KMS-11 (cell line): Measurements from ENCODE around the gene ZBTB18.

Source experiments
- H2AFZ ChIP-seq: fragments of 200-600 bp; sonication (generic); 2 replicates; pipeline ENCODE4 v1.6.1; 2016; ENCODE audit warnings: antibody characterized with exemption, mixed run types, low read depth
- H3K27ac ChIP-seq: fragments of 200-600 bp; sonication (generic); 2 replicates; pipeline ENCODE4 v1.6.1; 2016; ENCODE audit warnings: mild to moderate bottlenecking, mixed run types
- H3K27me3 ChIP-seq: fragments of 200-600 bp; sonication (generic); 2 replicates; pipeline ENCODE4 v1.6.1; 2017; ENCODE audit warnings: mild to moderate bottlenecking, low read depth, mixed run types, moderate library complexity; ENCODE audit not compliant: insufficient read depth
- H3K36me3 ChIP-seq: fragments of 200-600 bp; sonication (generic); 2 replicates; pipeline ENCODE4 v1.6.1; 2017; ENCODE audit warnings: mild to moderate bottlenecking, mixed run types; ENCODE audit not compliant: insufficient read depth
- H3K4me1 ChIP-seq: fragments of 200-600 bp; sonication (generic); 2 replicates; pipeline ENCODE4 v1.6.1; 2016; ENCODE audit warnings: mild to moderate bottlenecking, low read depth, mixed run types; ENCODE audit not compliant: poor library complexity, severe bottlenecking
- H3K4me2 ChIP-seq: fragments of 200-600 bp; sonication (generic); 2 replicates; pipeline ENCODE4 v1.7.0; 2016; ENCODE audit warnings: mild to moderate bottlenecking, mixed run types
- H3K4me3 ChIP-seq: fragments of 200-600 bp; sonication (generic); IDR thresholded peaks from 2 replicates; pipeline ENCODE4 v1.6.1; 2017; ENCODE audit warnings: low read depth, low read length, mixed read lengths; ENCODE audit not compliant: insufficient read depth
- H3K79me2 ChIP-seq: fragments of 200-600 bp; sonication (generic); 2 replicates; pipeline ENCODE4 v1.6.1; 2016; ENCODE audit warnings: low read depth, mixed run types; ENCODE audit not compliant: insufficient read depth
- H3K9ac ChIP-seq: fragments of 200-600 bp; sonication (generic); 2 replicates; pipeline ENCODE4 v1.6.1; 2016; ENCODE audit warnings: mild to moderate bottlenecking, mixed run types
- H4K20me1 ChIP-seq: fragments of 200-600 bp; sonication (generic); 2 replicates; pipeline ENCODE4 v1.6.1; 2016; ENCODE audit warnings: mild to moderate bottlenecking, mixed run types; ENCODE audit not compliant: insufficient read depth
- TF ChIP-seq, protein P1 (sequence below): fragments of 200-600 bp; sonication (generic); conservative IDR thresholded peaks from 2 replicates; pipeline ENCODE4 v1.6.1; 2017; ENCODE audit warnings: low read depth, mild to moderate bottlenecking, antibody characterized with exemption, low read length, moderate library complexity, mixed read lengths

The ZBTB18 gene

DNA sequence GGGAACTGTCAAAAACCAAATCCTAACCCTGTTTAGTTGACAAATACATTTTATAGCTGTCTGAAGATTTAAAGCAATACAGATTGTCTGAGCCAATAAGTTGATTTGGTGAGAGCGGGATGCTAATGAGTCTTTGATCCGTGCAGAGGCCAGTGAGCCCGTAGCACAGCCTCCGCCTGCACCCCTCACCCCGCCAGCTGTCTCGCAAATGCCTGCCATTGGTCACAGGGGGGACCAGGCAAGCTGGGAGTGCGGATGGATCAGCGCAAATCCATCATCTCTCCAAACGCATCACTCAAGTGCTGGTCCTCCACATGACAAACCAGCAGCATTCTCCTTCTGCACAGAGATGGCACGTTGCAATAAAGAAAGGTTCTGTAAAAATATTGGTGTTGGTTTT lies 51.0 kb downstream of the ZBTB18 start:
- Histone ChIP-seq H2AFZ (no peak overlapping the region), H3K4me1 (no peaks in the 10 kb centered on the region), H3K4me3 (no peak overlapping the region), H3K79me2 (no peaks in the 10 kb centered on the region), H3K27me3 (no peaks in the 10 kb centered on the region), H3K9ac (no peak overlapping the region), H3K4me2 (no peak overlapping the region), H3K27ac (no peak overlapping the region), H3K36me3 (no peaks in the 10 kb centered on the region), H4K20me1 (no peaks in the 10 kb centered on the region)
- TF ChIP-seq, protein P1, sequence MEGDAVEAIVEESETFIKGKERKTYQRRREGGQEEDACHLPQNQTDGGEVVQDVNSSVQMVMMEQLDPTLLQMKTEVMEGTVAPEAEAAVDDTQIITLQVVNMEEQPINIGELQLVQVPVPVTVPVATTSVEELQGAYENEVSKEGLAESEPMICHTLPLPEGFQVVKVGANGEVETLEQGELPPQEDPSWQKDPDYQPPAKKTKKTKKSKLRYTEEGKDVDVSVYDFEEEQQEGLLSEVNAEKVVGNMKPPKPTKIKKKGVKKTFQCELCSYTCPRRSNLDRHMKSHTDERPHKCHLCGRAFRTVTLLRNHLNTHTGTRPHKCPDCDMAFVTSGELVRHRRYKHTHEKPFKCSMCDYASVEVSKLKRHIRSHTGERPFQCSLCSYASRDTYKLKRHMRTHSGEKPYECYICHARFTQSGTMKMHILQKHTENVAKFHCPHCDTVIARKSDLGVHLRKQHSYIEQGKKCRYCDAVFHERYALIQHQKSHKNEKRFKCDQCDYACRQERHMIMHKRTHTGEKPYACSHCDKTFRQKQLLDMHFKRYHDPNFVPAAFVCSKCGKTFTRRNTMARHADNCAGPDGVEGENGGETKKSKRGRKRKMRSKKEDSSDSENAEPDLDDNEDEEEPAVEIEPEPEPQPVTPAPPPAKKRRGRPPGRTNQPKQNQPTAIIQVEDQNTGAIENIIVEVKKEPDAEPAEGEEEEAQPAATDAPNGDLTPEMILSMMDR: no peak

- Histone ChIP-seq H3K79me2 (no peaks in the 10 kb centered on the region), H3K27ac (no peak overlapping the region), H3K9ac (no peak overlapping the region), H2AFZ (no peak overlapping the region), H3K4me3 (no peak overlapping the region), H3K4me1 (no peaks in the 10 kb centered on the region), H3K36me3 (no peaks in the 10 kb centered on the region), H3K4me2 (no peak overlapping the region), H4K20me1 (no peaks in the 10 kb centered on the region), H3K27me3 (no peaks in the 10 kb centered on the region)
- TF ChIP-seq, protein P1: no peak
Measured at GRCh38 chr1:244102468-244102867, 51.4 kb downstream of the ZBTB18 start.

- Histone ChIP-seq H4K20me1 (no peaks in the 10 kb centered on the region), H3K4me3 (no peak overlapping the region), H3K79me2 (no peaks in the 10 kb centered on the region), H3K4me2 (no peak overlapping the region), H3K27ac (no peak overlapping the region), H3K4me1 (no peaks in the 10 kb centered on the region), H3K27me3 (no peaks in the 10 kb centered on the region), H3K36me3 (no peaks in the 10 kb centered on the region), H3K9ac (no peak overlapping the region), H2AFZ (no peak overlapping the region)
- TF ChIP-seq, protein P1: no peak
Measured at GRCh38 chr1:244104309-244105060, 53.4 kb downstream of the ZBTB18 start.

DNA sequence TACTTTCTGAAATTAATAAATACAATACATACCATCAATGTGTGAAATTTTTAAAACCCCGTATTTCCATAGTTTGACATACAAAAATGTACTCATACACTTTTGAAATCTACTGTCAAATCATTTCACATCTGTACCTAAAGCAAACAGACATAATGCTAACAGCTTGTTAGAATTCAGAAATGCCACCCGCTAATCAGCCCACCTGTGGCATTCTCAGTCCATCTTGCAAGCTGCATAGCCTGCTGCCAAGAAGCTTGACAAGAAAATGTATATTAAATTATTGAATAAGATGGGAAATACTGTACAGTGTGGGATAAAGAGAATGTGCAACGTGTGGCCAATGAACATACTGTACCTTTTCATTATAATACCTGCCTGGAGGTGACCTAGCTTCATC lies 55.1 kb downstream of the ZBTB18 start:
- Histone ChIP-seq H3K4me2 (no peak overlapping the region), H4K20me1 (no peaks in the 10 kb centered on the region), H3K9ac (no peak overlapping the region), H3K79me2 (no peaks in the 10 kb centered on the region), H3K27ac (no peak overlapping the region), H2AFZ (no peak overlapping the region), H3K27me3 (no peaks in the 10 kb centered on the region), H3K4me3 (no peak overlapping the region), H3K36me3 (no peaks in the 10 kb centered on the region), H3K4me1 (no peaks in the 10 kb centered on the region)
- TF ChIP-seq, protein P1: no peak
